HepG2 (cell line): ENCODE data around the gene C5orf15. TPM values are rescaled to one million over a fixed set of nuclear protein-coding genes. Genes with fewer than 3 reads are reported as not detected.

ENCODE experiments used
- MAFG ChIP-seq: sonication (generic); formaldehyde crosslinking; IDR thresholded peaks from 2 replicates; pipeline ENCODE4 v1.5.1; 2020; ENCODE audit warnings: mild to moderate bottlenecking, missing genetic modification reagents
- PHF20 ChIP-seq: sonication (generic); formaldehyde crosslinking; IDR thresholded peaks from 2 replicates; pipeline ENCODE4 v1.5.0; 2020; ENCODE audit warnings: mild to moderate bottlenecking, missing genetic modification reagents
- PTBP1 ChIP-seq: fragments of 200-400 bp; formaldehyde crosslinking; IDR thresholded peaks from 2 replicates; pipeline ENCODE4 v1.6.1; 2018; ENCODE audit warnings: low read length, low read depth; ENCODE audit not compliant: poor library complexity, severe bottlenecking
- REPIN1 ChIP-seq: sonication (generic); formaldehyde crosslinking; IDR thresholded peaks from 2 replicates; pipeline ENCODE4 v1.8.0; 2022; ENCODE audit warnings: missing genetic modification reagents, low read depth, mild to moderate bottlenecking, borderline replicate concordance
- SRY ChIP-seq: sonication (generic); formaldehyde crosslinking; IDR thresholded peaks from 2 replicates; pipeline ENCODE4 v1.8.0; 2022; ENCODE audit warnings: mild to moderate bottlenecking, missing genetic modification reagents
- ZBTB20 ChIP-seq: sonication (generic); formaldehyde crosslinking; IDR thresholded peaks from 2 replicates; pipeline ENCODE4 v1.8.1; 2023; ENCODE audit warnings: missing genetic modification reagents, low read depth, mild to moderate bottlenecking, borderline replicate concordance
- ZFP62 ChIP-seq: sonication (generic); formaldehyde crosslinking; IDR thresholded peaks from 2 replicates; pipeline ENCODE4 v1.4.0; 2020; ENCODE audit warnings: missing genetic modification reagents
- ZNF709 ChIP-seq: sonication (generic); formaldehyde crosslinking; IDR thresholded peaks from 2 replicates; pipeline ENCODE4 v1.5.0; 2020; ENCODE audit warnings: mild to moderate bottlenecking, missing genetic modification reagents
- polyA plus RNA-seq, 8 experiments: library from polyadenylated mRNA; depleted of rRNA in 3 of 8; stranded (reverse) in 7 of 8; unstranded in 1 of 8; fragments of >200 nt; fragmentation: Illumina TruSeq in 4 of 8; extraction: Trizol in 4 of 8; gene quantifications; 2 replicates each; pipeline versions ENCODE4 v1.2.1 to v1.2.3, GENCODE V29; 2011 to 2016; ENCODE audit warnings: low read depth in 4 of 8, missing spikeins in 1 of 8, mixed read lengths in 1 of 8; ENCODE audit not compliant: insufficient read depth in 1 of 8
- total RNA-seq, 5 experiments: library from RNA; depleted of rRNA; stranded (reverse); fragments of >200 nt; fragmentation: Illumina TruSeq; extraction: Trizol; gene quantifications; 2 replicates each; pipeline ENCODE4 v1.2.3, GENCODE V29; 2016; ENCODE audit warnings: low read depth in 1 of 5
- TF ChIP-seq, protein P1 (sequence below), 2 experiments: sonication (generic) in 1 of 2; formaldehyde crosslinking in 1 of 2; IDR thresholded peaks; 2 replicates each; pipeline versions ENCODE4 v1.4.0 to v1.6.1; 2016 to 2020; ENCODE audit warnings: borderline replicate concordance in 1 of 2, low read depth in 1 of 2, mild to moderate bottlenecking in 1 of 2, missing genetic modification reagents in 1 of 2
- TF ChIP-seq, protein P2 (sequence below): sonication (generic); formaldehyde crosslinking; IDR thresholded peaks from 2 replicates; pipeline ENCODE4 v1.5.1; 2020; ENCODE audit warnings: mild to moderate bottlenecking, missing genetic modification reagents, moderate library complexity
- TF ChIP-seq, protein P3 (sequence below): sonication (generic); formaldehyde crosslinking; IDR thresholded peaks from 2 replicates; pipeline ENCODE4 v1.4.0; 2020; ENCODE audit warnings: low read depth, missing genetic modification reagents

Gene C5orf15
- total and polyA plus RNA-seq, 2 of the 13 experiments (the other 11 are each of a cell fraction or from before 2014, with no cell fraction given): 58.5 to 82.7 TPM

DNA sequence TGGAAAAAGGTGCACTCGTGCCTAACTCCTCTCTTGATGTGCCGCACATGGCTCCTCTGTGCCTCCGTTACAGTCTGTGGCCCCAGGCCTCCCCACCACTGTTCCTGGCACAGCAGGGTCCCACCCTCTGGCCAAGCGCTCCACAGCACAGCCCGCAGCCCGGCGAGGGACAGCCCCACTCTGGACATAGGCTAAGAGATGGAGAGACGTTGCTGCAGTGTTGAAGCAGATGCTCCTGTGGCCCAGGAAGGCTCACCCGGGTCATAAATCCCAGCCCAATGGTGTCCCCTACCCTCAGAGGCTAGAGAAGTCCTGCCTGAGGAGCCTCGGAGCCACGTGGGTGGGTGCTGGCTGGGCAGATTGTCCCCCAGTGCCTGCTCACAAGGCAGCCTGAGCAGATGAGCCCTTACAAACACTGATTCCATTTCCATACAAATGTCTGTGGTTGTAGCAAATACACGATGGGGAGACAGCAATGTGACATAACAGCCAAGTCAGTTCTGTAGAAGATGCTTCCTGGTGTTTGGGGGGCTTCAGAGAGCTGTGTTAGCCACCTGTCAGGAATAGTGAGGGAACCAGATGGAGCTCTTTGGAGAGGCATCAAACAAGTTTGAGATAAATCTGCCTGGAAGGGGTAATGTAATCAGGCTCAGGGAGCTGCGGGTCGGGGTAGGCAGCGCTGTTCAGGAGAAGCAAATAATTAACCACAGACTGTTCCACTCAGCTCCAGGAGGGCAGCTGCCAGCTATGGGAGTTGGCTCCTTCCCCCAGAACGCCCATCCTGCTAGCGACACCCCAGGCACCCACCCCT is 41.7 kb downstream of the C5orf15 start (continued):
- TF ChIP-seq, protein P1, sequence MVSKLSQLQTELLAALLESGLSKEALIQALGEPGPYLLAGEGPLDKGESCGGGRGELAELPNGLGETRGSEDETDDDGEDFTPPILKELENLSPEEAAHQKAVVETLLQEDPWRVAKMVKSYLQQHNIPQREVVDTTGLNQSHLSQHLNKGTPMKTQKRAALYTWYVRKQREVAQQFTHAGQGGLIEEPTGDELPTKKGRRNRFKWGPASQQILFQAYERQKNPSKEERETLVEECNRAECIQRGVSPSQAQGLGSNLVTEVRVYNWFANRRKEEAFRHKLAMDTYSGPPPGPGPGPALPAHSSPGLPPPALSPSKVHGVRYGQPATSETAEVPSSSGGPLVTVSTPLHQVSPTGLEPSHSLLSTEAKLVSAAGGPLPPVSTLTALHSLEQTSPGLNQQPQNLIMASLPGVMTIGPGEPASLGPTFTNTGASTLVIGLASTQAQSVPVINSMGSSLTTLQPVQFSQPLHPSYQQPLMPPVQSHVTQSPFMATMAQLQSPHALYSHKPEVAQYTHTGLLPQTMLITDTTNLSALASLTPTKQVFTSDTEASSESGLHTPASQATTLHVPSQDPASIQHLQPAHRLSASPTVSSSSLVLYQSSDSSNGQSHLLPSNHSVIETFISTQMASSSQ (IDR thresholded peaks at IDR 0.05; ENCODE audit: low read depth): peak; percentile 23; the same call in 1 of the 2 replicates
- TF ChIP-seq, protein P1 (CRISPR knock-in tag; IDR thresholded peaks at IDR 0.05; ENCODE audit: borderline replicate concordance): no peak
- no peak for TF ChIP-seq ZFP62 (CRISPR knock-in tag)
- TF ChIP-seq, protein P2, sequence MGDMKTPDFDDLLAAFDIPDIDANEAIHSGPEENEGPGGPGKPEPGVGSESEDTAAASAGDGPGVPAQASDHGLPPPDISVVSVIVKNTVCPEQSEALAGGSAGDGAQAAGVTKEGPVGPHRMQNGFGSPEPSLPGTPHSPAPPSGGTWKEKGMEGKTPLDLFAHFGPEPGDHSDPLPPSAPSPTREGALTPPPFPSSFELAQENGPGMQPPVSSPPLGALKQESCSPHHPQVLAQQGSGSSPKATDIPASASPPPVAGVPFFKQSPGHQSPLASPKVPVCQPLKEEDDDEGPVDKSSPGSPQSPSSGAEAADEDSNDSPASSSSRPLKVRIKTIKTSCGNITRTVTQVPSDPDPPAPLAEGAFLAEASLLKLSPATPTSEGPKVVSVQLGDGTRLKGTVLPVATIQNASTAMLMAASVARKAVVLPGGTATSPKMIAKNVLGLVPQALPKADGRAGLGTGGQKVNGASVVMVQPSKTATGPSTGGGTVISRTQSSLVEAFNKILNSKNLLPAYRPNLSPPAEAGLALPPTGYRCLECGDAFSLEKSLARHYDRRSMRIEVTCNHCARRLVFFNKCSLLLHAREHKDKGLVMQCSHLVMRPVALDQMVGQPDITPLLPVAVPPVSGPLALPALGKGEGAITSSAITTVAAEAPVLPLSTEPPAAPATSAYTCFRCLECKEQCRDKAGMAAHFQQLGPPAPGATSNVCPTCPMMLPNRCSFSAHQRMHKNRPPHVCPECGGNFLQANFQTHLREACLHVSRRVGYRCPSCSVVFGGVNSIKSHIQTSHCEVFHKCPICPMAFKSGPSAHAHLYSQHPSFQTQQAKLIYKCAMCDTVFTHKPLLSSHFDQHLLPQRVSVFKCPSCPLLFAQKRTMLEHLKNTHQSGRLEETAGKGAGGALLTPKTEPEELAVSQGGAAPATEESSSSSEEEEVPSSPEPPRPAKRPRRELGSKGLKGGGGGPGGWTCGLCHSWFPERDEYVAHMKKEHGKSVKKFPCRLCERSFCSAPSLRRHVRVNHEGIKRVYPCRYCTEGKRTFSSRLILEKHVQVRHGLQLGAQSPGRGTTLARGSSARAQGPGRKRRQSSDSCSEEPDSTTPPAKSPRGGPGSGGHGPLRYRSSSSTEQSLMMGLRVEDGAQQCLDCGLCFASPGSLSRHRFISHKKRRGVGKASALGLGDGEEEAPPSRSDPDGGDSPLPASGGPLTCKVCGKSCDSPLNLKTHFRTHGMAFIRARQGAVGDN (CRISPR knock-in tag): 0 out of 2 replicates have a peak, but pooled peaks have one; percentile 20
- no peak for TF ChIP-seq MAFG (CRISPR knock-in tag)
- TF ChIP-seq SRY (CRISPR knock-in tag): no peak
- no peak for TF ChIP-seq PTBP1
- TF ChIP-seq, protein P3, sequence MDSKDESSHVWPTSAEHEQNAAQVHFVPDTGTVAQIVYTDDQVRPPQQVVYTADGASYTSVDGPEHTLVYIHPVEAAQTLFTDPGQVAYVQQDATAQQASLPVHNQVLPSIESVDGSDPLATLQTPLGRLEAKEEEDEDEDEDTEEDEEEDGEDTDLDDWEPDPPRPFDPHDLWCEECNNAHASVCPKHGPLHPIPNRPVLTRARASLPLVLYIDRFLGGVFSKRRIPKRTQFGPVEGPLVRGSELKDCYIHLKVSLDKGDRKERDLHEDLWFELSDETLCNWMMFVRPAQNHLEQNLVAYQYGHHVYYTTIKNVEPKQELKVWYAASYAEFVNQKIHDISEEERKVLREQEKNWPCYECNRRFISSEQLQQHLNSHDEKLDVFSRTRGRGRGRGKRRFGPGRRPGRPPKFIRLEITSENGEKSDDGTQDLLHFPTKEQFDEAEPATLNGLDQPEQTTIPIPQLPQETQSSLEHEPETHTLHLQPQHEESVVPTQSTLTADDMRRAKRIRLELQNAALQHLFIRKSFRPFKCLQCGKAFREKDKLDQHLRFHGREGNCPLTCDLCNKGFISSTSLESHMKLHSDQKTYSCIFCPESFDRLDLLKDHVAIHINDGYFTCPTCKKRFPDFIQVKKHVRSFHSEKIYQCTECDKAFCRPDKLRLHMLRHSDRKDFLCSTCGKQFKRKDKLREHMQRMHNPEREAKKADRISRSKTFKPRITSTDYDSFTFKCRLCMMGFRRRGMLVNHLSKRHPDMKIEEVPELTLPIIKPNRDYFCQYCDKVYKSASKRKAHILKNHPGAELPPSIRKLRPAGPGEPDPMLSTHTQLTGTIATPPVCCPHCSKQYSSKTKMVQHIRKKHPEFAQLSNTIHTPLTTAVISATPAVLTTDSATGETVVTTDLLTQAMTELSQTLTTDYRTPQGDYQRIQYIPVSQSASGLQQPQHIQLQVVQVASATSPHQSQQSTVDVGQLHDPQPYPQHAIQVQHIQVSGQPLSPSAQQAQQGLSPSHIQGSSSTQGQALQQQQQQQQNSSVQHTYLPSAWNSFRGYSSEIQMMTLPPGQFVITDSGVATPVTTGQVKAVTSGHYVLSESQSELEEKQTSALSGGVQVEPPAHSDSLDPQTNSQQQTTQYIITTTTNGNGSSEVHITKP (CRISPR knock-in tag): peak; percentile 93
- TF ChIP-seq REPIN1: no peak
- no peak for TF ChIP-seq ZNF709 (CRISPR knock-in tag)
- no peak for TF ChIP-seq PHF20 (CRISPR knock-in tag)
- TF ChIP-seq ZBTB20 (CRISPR knock-in tag): no peak
